HepG2 (cell line): ENCODE measurements around the gene CD2AP. TPM values are rescaled to one million over a fixed set of nuclear protein-coding genes. Genes with fewer than 3 reads are reported as not detected.
A peak's percentile ranks its signal among the peaks of the same experiment; 100 is the strongest.

Experiments used
- AFF4 ChIP-seq: sonication (generic); formaldehyde crosslinking; IDR thresholded peaks from 2 replicates; pipeline ENCODE4 v1.4.0; 2020; ENCODE audit warnings: missing genetic modification reagents
- BRD4 ChIP-seq: sonication (generic); formaldehyde crosslinking; IDR thresholded peaks from 2 replicates; pipeline ENCODE4 v1.4.0; 2020; ENCODE audit warnings: missing genetic modification reagents
- FIP1L1 ChIP-seq: fragments of 200-400 bp; formaldehyde crosslinking; IDR thresholded peaks from 2 replicates; pipeline ENCODE4 v1.6.1; 2018; ENCODE audit warnings: low read depth, mild to moderate bottlenecking, low read length, moderate library complexity, borderline replicate concordance; ENCODE audit not compliant: insufficient read depth
- FOXM1 ChIP-seq: sonication (generic); formaldehyde crosslinking; IDR thresholded peaks from 2 replicates; pipeline ENCODE4 v1.5.0; 2020; ENCODE audit warnings: missing genetic modification reagents
- PCBP2 ChIP-seq: fragments of 200-400 bp; formaldehyde crosslinking; optimal IDR thresholded peaks from 2 replicates; pipeline ENCODE3; 2018; ENCODE audit warnings: low read length, low read depth; ENCODE audit not compliant: poor library complexity, severe bottlenecking
- SMAD1 ChIP-seq: sonication (generic); formaldehyde crosslinking; IDR thresholded peaks from 2 replicates; pipeline ENCODE4 v1.4.0; 2020; ENCODE audit warnings: missing genetic modification reagents, low read depth, mild to moderate bottlenecking, borderline replicate concordance
- TEF ChIP-seq: sonication (generic); formaldehyde crosslinking; IDR thresholded peaks from 2 replicates; pipeline ENCODE4 v1.5.0; 2020; ENCODE audit warnings: missing genetic modification reagents
- ZBTB26 ChIP-seq: IDR thresholded peaks from 2 replicates; pipeline ENCODE4 v1.6.1; 2016; ENCODE audit warnings: missing compliant biosample characterization, missing genetic modification reagents, borderline replicate concordance
- ZIK1 ChIP-seq: sonication (generic); formaldehyde crosslinking; IDR thresholded peaks from 2 replicates; pipeline ENCODE4 v1.5.0; 2020; ENCODE audit warnings: mild to moderate bottlenecking, low read depth, missing genetic modification reagents, borderline replicate concordance
- ZMYM2 ChIP-seq: sonication (generic); formaldehyde crosslinking; IDR thresholded peaks from 2 replicates; pipeline ENCODE4 v1.8.0; 2022; ENCODE audit warnings: mild to moderate bottlenecking, missing genetic modification reagents
- ZNF281 ChIP-seq: sonication (generic); formaldehyde crosslinking; IDR thresholded peaks from 2 replicates; pipeline ENCODE4 v1.4.0; 2020; ENCODE audit warnings: missing genetic modification reagents, borderline replicate concordance
- ZNF513 ChIP-seq: sonication (generic); formaldehyde crosslinking; conservative IDR thresholded peaks from 2 replicates; pipeline ENCODE4 v1.5.0; 2020; ENCODE audit warnings: missing genetic modification reagents
- ZNF550 ChIP-seq: sonication (generic); formaldehyde crosslinking; IDR thresholded peaks from 2 replicates; pipeline ENCODE4 v1.4.0; 2020; ENCODE audit warnings: mild to moderate bottlenecking, missing genetic modification reagents, borderline replicate concordance
- ZNF674 ChIP-seq: sonication (generic); formaldehyde crosslinking; IDR thresholded peaks from 2 replicates; pipeline ENCODE4 v1.5.0; 2020; ENCODE audit warnings: low read depth, mild to moderate bottlenecking, missing genetic modification reagents
- ZNF768 ChIP-seq: sonication (generic); formaldehyde crosslinking; IDR thresholded peaks from 2 replicates; pipeline ENCODE4 v1.4.0; 2020; ENCODE audit warnings: missing genetic modification reagents
- ZNF891 ChIP-seq: sonication (generic); formaldehyde crosslinking; IDR thresholded peaks from 2 replicates; pipeline ENCODE4 v1.5.0; 2020; ENCODE audit warnings: mild to moderate bottlenecking, missing genetic modification reagents
- ZSCAN29 ChIP-seq: sonication (generic); formaldehyde crosslinking; conservative IDR thresholded peaks from 2 replicates; pipeline ENCODE4 v1.4.0; 2020; ENCODE audit warnings: mild to moderate bottlenecking, missing genetic modification reagents
- ZSCAN31 ChIP-seq: sonication (generic); formaldehyde crosslinking; IDR thresholded peaks from 2 replicates; pipeline ENCODE4 v1.5.0; 2020; ENCODE audit warnings: low read depth, mild to moderate bottlenecking, missing genetic modification reagents
- polyA plus RNA-seq, 8 experiments: library from polyadenylated mRNA; depleted of rRNA in 3 of 8; stranded (reverse) in 7 of 8; unstranded in 1 of 8; fragments of >200 nt; fragmentation: Illumina TruSeq in 4 of 8; extraction: Trizol in 4 of 8; gene quantifications; 2 replicates each; pipeline versions ENCODE4 v1.2.1 to v1.2.3, GENCODE V29; 2011 to 2016; ENCODE audit warnings: low read depth in 4 of 8, missing spikeins in 1 of 8, mixed read lengths in 1 of 8; ENCODE audit not compliant: insufficient read depth in 1 of 8
- total RNA-seq, 5 experiments: library from RNA; depleted of rRNA; stranded (reverse); fragments of >200 nt; fragmentation: Illumina TruSeq; extraction: Trizol; gene quantifications; 2 replicates each; pipeline ENCODE4 v1.2.3, GENCODE V29; 2016; ENCODE audit warnings: low read depth in 1 of 5

Gene CD2AP
- total and polyA plus RNA-seq, 2 of the 13 experiments (the other 11 are each of a cell fraction or from before 2014, with no cell fraction given), result 8.6 to 31.9 TPM

- TF ChIP-seq PCBP2 (no peak), ZSCAN31 (CRISPR knock-in tag) (peak; percentile 91), ZMYM2 (CRISPR knock-in tag) (no peak), ZSCAN29 (CRISPR knock-in tag) (0 out of 2 replicates have a peak, but pooled peaks have one; percentile 37), ZBTB26 (CRISPR knock-in tag) (peak; percentile 26; the same call in 1 of the 2 replicates), ZIK1 (no peak), AFF4 (CRISPR knock-in tag) (peak; percentile 39; the same call in 1 of the 2 replicates), FOXM1 (CRISPR knock-in tag) (no peak), ZNF281 (CRISPR knock-in tag) (peak; percentile 26; the same call in 1 of the 2 replicates), TEF (no peak), ZNF550 (CRISPR knock-in tag) (no peak), ZNF513 (CRISPR knock-in tag) (no peak), ZNF674 (CRISPR knock-in tag) (no peak), FIP1L1 (no peak), ZNF891 (peak; percentile 82), ZNF768 (CRISPR knock-in tag) (peak; percentile 61), BRD4 (peak; percentile 72), SMAD1 (CRISPR knock-in tag) (peak; percentile 89; the same call in 1 of the 2 replicates)
Measured at GRCh38 chr6:47477497-47478232, at the start of gene CD2AP (continued).
